K562 (cell line): ENCODE results near the gene RINT1. TPM values are rescaled to one million over a fixed set of nuclear protein-coding genes. Genes with fewer than 3 reads are reported as not detected.

ENCODE experiments used
- ATAC-seq: fragments of 200-7000 bp; cut with Tn5 transposase; 3 replicates; pipeline ENCODE4 v1.9.1; 2020; ENCODE audit warnings: moderate library complexity
- BruUV-seq: library from RNA; stranded (reverse); fragments of 400-500 nt; replicated peaks from 2 replicates; lab custom pipeline; 2021; lab: Mats Ljungman, UMichigan
- CTCF ChIA-PET: fragments of 300-600 bp; formaldehyde crosslinking; extraction: SDS; loops from one replicate; lab custom pipeline; 2021; ENCODE audit warnings: low intra/inter-chr PET ratio; lab: Yijun Ruan, JAX
- POLR2A ChIA-PET: fragments of 300-600, 350-650 bp; sonication (Branson Sonifier 250); formaldehyde crosslinking; extraction: SDS; loops from one replicate; lab custom pipeline; 2021; ENCODE audit warnings: antibody characterized with exemption, inconsistent platforms; lab: Yijun Ruan, JAX
- DNase-seq, 4 experiments: peaks; one replicate each; pipeline versions ENCODE4 v3.0.0 to v3.0.0-alpha.2; 2011 to 2018; ENCODE audit warnings: low spot score in 3 of 4, mixed read lengths in 3 of 4; ENCODE audit errors: extremely low read depth in 1 of 4
- FAIRE-seq: peaks from 2 replicates; lab custom pipeline; 2011; peaks lifted over from hg19 to GRCh38; lab: Jason Lieb, UNC
- H2AFZ ChIP-seq: 2 replicates; pipeline ENCODE4 v1.6.0; 2011; ENCODE audit warnings: low read depth, low read length, control low read depth, inconsistent platforms
- H3K27ac ChIP-seq: fragments of 200-600 bp; 3 replicates; pipeline ENCODE4 v1.8.0; 2011; ENCODE audit warnings: low read depth, mild to moderate bottlenecking, control low read depth, inconsistent platforms, low read length, moderate library complexity, mixed read lengths; ENCODE audit errors: extremely low read depth
- H3K27me3 ChIP-seq, 2 experiments: fragments of 300-600 bp in 1 of 2; 2 replicates in 1 of 2; 3 replicates in 1 of 2; pipeline versions ENCODE4 v1.6.0 to v1.8.0; 2011; ENCODE audit warnings: inconsistent platforms in 2 of 2, low read length in 2 of 2, mild to moderate bottlenecking in 1 of 2, mixed read lengths in 1 of 2, moderate library complexity in 1 of 2; ENCODE audit not compliant: control insufficient read depth in 2 of 2, insufficient read depth in 2 of 2
- H3K36me3 ChIP-seq: fragments of 300-600 bp; 3 replicates; pipeline ENCODE4 v1.8.0; 2011; ENCODE audit warnings: mild to moderate bottlenecking, low read length, inconsistent platforms; ENCODE audit not compliant: control insufficient read depth, insufficient read depth
- H3K4me1 ChIP-seq, 2 experiments: fragments of 200-600 bp in 1 of 2; replicated peaks in 1 of 2; 2 replicates in 1 of 2; 3 replicates in 1 of 2; pipeline versions ENCODE4 v1.5.1 to v1.8.0; 2011; ENCODE audit warnings: inconsistent platforms in 2 of 2, low read length in 2 of 2, mild to moderate bottlenecking in 1 of 2, mixed read lengths in 1 of 2, moderate library complexity in 1 of 2; ENCODE audit not compliant: control insufficient read depth in 2 of 2, insufficient read depth in 2 of 2
- H3K4me2 ChIP-seq: 2 replicates; pipeline ENCODE4 v1.6.1; 2011; ENCODE audit warnings: low read length, control low read depth, inconsistent platforms, mixed read lengths; ENCODE audit not compliant: insufficient read depth
- H3K4me3 ChIP-seq: fragments of 200-600 bp; sonication (generic), shearing (Covaris generic); 2 replicates; pipeline ENCODE4 v1.5.1; 2016; ENCODE audit warnings: control low read depth, inconsistent platforms
- H3K79me2 ChIP-seq: fragments of 200-600 bp; 3 replicates; pipeline ENCODE4 v1.8.0; 2011; ENCODE audit warnings: low read length, inconsistent platforms; ENCODE audit not compliant: control insufficient read depth, insufficient read depth
- H3K9ac ChIP-seq, 2 experiments: 2 replicates each; pipeline versions ENCODE4 v1.6.0 to v1.6.1; 2011; ENCODE audit warnings: low read depth in 2 of 2, low read length in 2 of 2, control low read depth in 1 of 2, inconsistent platforms in 1 of 2, mild to moderate bottlenecking in 1 of 2, mixed read lengths in 1 of 2; ENCODE audit not compliant: insufficient read depth in 1 of 2
- H3K9me1 ChIP-seq: one replicate; pipeline ENCODE4 v1.6.0; 2011; ENCODE audit warnings: inconsistent platforms, mild to moderate bottlenecking, low read length, moderate library complexity; ENCODE audit not compliant: control insufficient read depth, insufficient read depth
- H3K9me3 ChIP-seq: replicated peaks from 2 replicates; pipeline ENCODE4 v1.5.1; 2011; ENCODE audit warnings: low read depth, low read length, inconsistent platforms; ENCODE audit not compliant: control insufficient read depth, insufficient read depth
- H4K20me1 ChIP-seq: replicated peaks from 2 replicates; pipeline ENCODE4 v1.6.1; 2011; ENCODE audit warnings: low read length, inconsistent platforms, mixed read lengths; ENCODE audit not compliant: control insufficient read depth, insufficient read depth
- CTBP1 ChIP-seq: fragments of 450-650 bp; IDR thresholded peaks from 2 replicates; pipeline ENCODE4 v1.6.1; 2016; ENCODE audit warnings: borderline replicate concordance
- GABPB2 ChIP-seq: fragments of 250-450 bp; sonication (Bioruptor Pico); conservative IDR thresholded peaks from 2 replicates; pipeline ENCODE4 v1.5.1; 2021; ENCODE audit warnings: mild to moderate bottlenecking
- KDM1A ChIP-seq, 2 experiments: fragments of 450-650 bp; IDR thresholded peaks; 2 replicates each; pipeline ENCODE4 v1.6.1; 2016; ENCODE audit warnings: mild to moderate bottlenecking in 2 of 2
- MYNN ChIP-seq, 2 experiments: sonication (generic); formaldehyde crosslinking in 1 of 2; IDR thresholded peaks; 2 replicates each; pipeline versions ENCODE4 v1.5.0 to v1.6.1; 2016 to 2020; ENCODE audit warnings: antibody characterized with exemption in 1 of 2, missing genetic modification reagents in 1 of 2
- PHB2 ChIP-seq: fragments of 450-650 bp; IDR thresholded peaks from 2 replicates; pipeline ENCODE4 v1.6.1; 2017; ENCODE audit warnings: low read depth
- POLR2A ChIP-seq: fragments of 450-650 bp; conservative IDR thresholded peaks from 2 replicates; pipeline ENCODE4 v1.6.1; 2016
- POLR2AphosphoS5 ChIP-seq: IDR thresholded peaks from 2 replicates; pipeline ENCODE4 v1.6.1; 2011; ENCODE audit warnings: mild to moderate bottlenecking, low read depth, low read length, moderate library complexity; ENCODE audit not compliant: control insufficient read depth, insufficient read depth
- POLR2B ChIP-seq: fragments of 450-650 bp; IDR thresholded peaks from 2 replicates; pipeline ENCODE4 v1.6.1; 2018; ENCODE audit warnings: low read depth; ENCODE audit not compliant: partially characterized antibody
- PRMT5 ChIP-seq: sonication (generic); formaldehyde crosslinking; IDR thresholded peaks from 2 replicates; pipeline ENCODE4 v1.5.0; 2020; ENCODE audit warnings: missing genetic modification reagents
- SUPT5H ChIP-seq: fragments of 450-650 bp; IDR thresholded peaks from 2 replicates; pipeline ENCODE4 v1.6.1; 2016
- TOE1 ChIP-seq, 2 experiments: fragments of 450-650 bp in 1 of 2; sonication (generic) in 1 of 2; formaldehyde crosslinking in 1 of 2; IDR thresholded peaks; 2 replicates each; pipeline versions ENCODE4 v1.7.1 to v1.8.0; 2016 to 2022; ENCODE audit warnings: borderline replicate concordance in 2 of 2, mild to moderate bottlenecking in 2 of 2, antibody characterized with exemption in 1 of 2, inconsistent platforms in 1 of 2, low read depth in 1 of 2, missing genetic modification reagents in 1 of 2, moderate library complexity in 1 of 2
- ZBTB11 ChIP-seq, 3 experiments: fragments of 200-800 bp in 1 of 3; fragments of 250-450 bp in 1 of 3; fragments of 450-650 bp in 1 of 3; sonication (Bioruptor Pico) in 1 of 3; sonication (Bioruptor generic) in 1 of 3; formaldehyde crosslinking in 1 of 3; IDR thresholded peaks; 2 replicates each; pipeline versions ENCODE4 v1.6.1 to v1.8.0; 2016 to 2022; ENCODE audit warnings: mild to moderate bottlenecking in 2 of 3, missing genetic modification characterization in 2 of 3, missing compliant biosample characterization in 1 of 3, moderate library complexity in 1 of 3
- ZFPM2 ChIP-seq: fragments of 250-450 bp; sonication (Bioruptor Pico); IDR thresholded peaks from 2 replicates; pipeline ENCODE4 v1.5.1; 2022; ENCODE audit warnings: mild to moderate bottlenecking
- ZNF431 ChIP-seq: sonication (generic); formaldehyde crosslinking; IDR thresholded peaks from 2 replicates; pipeline ENCODE4 v1.8.0; 2022; ENCODE audit warnings: mild to moderate bottlenecking, missing genetic modification reagents
- ZNF589 ChIP-seq: fragments of 200-800 bp; sonication (Bioruptor generic); IDR thresholded peaks from 2 replicates; pipeline ENCODE4 v1.6.1; 2016; ENCODE audit warnings: low read depth, missing genetic modification characterization, missing compliant biosample characterization
- WGBS: fragments of 100-300 bp; shearing (Covaris generic); methylation state at CpG from one replicate; pipeline ENCODE4 v1.1.6; 2016; ENCODE audit warnings: low coverage, mixed read lengths; ENCODE audit not compliant: insufficient coverage; ENCODE audit errors: missing lambda C conversion rate; 5-methylcytosine and 5-hydroxymethylcytosine counted together
- in situ Hi-C: fragments of 300-500 bp; cut with MboI; formaldehyde crosslinking; loops from 4 replicates; pipeline ENCODE4 v1.15.0; 2018; ENCODE audit warnings: inconsistent platforms, mixed read lengths
- intact Hi-C: fragments of 100-400 bp; cut with micrococcal nuclease; formaldehyde crosslinking; loops from 2 replicates; pipeline ENCODE4 v1.14.2; 2022
- polyA plus RNA-seq, 8 experiments: library from polyadenylated mRNA; depleted of rRNA in 4 of 8; stranded (reverse) in 5 of 8; unstranded in 3 of 8; fragments of >200 nt; fragmentation: Nextera tagmentation in 2 of 8; fragmentation: Illumina TruSeq in 1 of 8; extraction: Ambion mirVana in 2 of 8; extraction: Trizol in 1 of 8; gene quantifications; 2 replicates each; pipeline versions ENCODE4 v1.2.1 to v1.2.3, GENCODE V29; 2011 to 2014; ENCODE audit warnings: inconsistent platforms in 1 of 8, missing spikeins in 1 of 8
- total RNA-seq, 7 experiments: library from RNA; depleted of rRNA in 6 of 7; stranded (reverse); fragments of >200 nt in 6 of 7; fragmentation: Illumina TruSeq in 2 of 7; extraction: Trizol in 2 of 7; gene quantifications; 2 replicates each; pipeline versions ENCODE4 v1.2.1 to v1.2.3, GENCODE V29; 2011 to 2021; ENCODE audit warnings: low replicate concordance in 1 of 7

Gene RINT1
- total and polyA plus RNA-seq, 9 of the 15 experiments (the other 6 are each of a cell fraction or from before 2014, with no cell fraction given): 21.3 to 74.3 (median 27.4) TPM

DNA sequence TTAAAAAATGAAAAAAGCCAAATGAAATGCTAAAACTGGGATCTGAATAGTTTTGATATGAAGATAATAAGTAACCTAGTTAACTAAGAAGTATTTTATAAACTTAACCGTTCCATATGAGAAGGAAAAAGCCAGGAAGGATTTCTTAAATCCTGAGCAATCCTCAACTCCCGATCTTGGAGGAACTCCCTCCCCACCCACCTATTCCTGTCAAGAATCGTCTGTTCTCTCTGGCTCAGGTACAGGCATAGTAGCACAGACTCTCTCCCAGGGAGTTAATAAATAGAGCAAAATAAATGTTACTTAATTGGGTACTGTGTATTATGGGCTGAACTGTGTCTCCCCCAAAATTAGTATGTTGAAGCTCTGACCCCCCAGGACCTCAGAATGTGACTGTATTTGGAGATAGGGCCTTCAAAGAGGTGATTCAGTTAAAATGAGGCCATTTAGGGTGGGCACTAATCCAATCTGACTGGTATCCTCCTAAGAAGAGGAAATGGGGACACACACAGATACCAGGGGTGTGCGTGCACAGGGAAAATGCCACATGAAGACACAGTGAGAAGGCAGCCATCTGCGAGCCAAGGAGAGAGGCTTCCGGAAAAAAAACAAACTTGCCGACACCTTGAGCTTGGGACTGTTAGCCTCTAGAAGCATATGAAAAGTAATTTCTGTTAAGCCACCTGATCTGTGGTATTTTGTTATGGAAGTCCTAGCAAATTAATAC, 38.6 kb upstream of the RINT1 start:
- FAIRE-seq: no peak
- H3K4me2 ChIP-seq: no peak overlapping the region

DNA sequence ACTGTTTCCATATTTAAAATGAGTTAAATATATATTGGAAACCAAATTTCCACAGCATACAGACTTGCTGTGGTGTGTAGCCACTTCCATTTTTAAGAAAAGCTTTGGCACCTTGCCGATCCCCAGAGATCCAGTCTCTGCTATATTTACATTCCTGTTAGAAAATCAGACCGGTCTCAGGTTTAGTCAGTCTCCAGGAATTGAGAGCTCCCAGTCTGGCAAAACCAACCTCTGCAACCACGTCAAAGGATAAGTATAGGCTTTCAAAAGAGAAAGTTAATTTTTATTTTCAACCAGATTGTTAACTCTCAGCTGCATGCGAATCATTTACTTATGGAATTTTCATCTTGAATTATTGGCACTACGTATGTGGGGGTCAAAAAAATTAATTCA, 38.1 kb upstream of the RINT1 start:
- ATAC-seq (no peak), DNase-seq (no peak), FAIRE-seq (no peak)
- no peak overlapping the region for H3K9ac ChIP-seq
- CTCF ChIA-PET: no interaction called here
- POLR2A ChIA-PET: interaction anchor here (0.8 to 1.1 kb wide), 2 partner anchors 9 to 11 kb away, joined by 3 read pairs; no protein-coding TSS in a partner anchor
- 0 out of 3 replicates have a peak, but pooled peaks cover 3% of the 10 kb centered on the region for H3K79me2 ChIP-seq
- H4K20me1 ChIP-seq: no peaks in the 10 kb centered on the region
- in situ Hi-C loops (no loop called here), intact Hi-C loops (no loop called here)
- H3K27me3 ChIP-seq: no peaks in the 10 kb centered on the region
- 97% methylated on average over 5 of the region's 5 CpGs for WGBS
- H2AFZ ChIP-seq: no peak overlapping the region
- peaks cover 77% of the 10 kb centered on the region for H3K36me3 ChIP-seq
- H3K27ac ChIP-seq: no peak overlapping the region
- H3K9me1 ChIP-seq: no peaks in the 10 kb centered on the region
- H3K9me3 ChIP-seq: no peaks in the 10 kb centered on the region
- BruUV-seq: no TSS peak
- H3K4me1 ChIP-seq: no peaks in the 10 kb centered on the region
- H3K4me3 ChIP-seq: no peak overlapping the region
- H3K4me2 ChIP-seq: no peak overlapping the region
- TF ChIP-seq ZFPM2 (CRISPR knock-in tag): no peak
- TF ChIP-seq ZNF589: no peak
- TF ChIP-seq PRMT5: no peak
- TF ChIP-seq ZBTB11 (CRISPR knock-in tag; IDR thresholded peaks at IDR 0.05): no peak
- TF ChIP-seq KDM1A (IDR thresholded peaks at IDR 0.05): no peak
- TF ChIP-seq TOE1 (IDR thresholded peaks at IDR 0.05; ENCODE audit: borderline replicate concordance): no peak
- TF ChIP-seq TOE1 (CRISPR knock-in tag; IDR thresholded peaks at IDR 0.05; ENCODE audit: borderline replicate concordance, low read depth): no peak
- no peak for TF ChIP-seq GABPB2
- no peak for TF ChIP-seq CTBP1

More for the DNA sequence above, 38.6 kb upstream of the RINT1 start:
- in situ Hi-C loops (no loop called here), intact Hi-C loops (no loop called here)
- peaks cover 0 to under 1% of the 10 kb centered on the region in 2 experiments; a peak in 2 of 5 replicates for H3K4me1 ChIP-seq
- H4K20me1 ChIP-seq: no peaks in the 10 kb centered on the region
- H3K27ac ChIP-seq: no peak overlapping the region
- peaks cover 76% of the 10 kb centered on the region for H3K36me3 ChIP-seq
- no peaks in the 10 kb centered on the region for H3K9me1 ChIP-seq
- CTCF ChIA-PET: no interaction called here
- POLR2A ChIA-PET: interaction anchor here (0.8 to 1.1 kb wide), 2 partner anchors 10 to 12 kb away, joined by 3 read pairs; no protein-coding TSS in a partner anchor
- BruUV-seq: no TSS peak
- H3K9ac ChIP-seq: no peak overlapping the region
- DNase-seq: no peak
- 0 out of 3 replicates have a peak, but pooled peaks cover 3% of the 10 kb centered on the region for H3K79me2 ChIP-seq
- 93% methylated on average over 7 of the region's 7 CpGs for WGBS
- H3K27me3 ChIP-seq: no peaks in the 10 kb centered on the region
- no peak for ATAC-seq
- TF ChIP-seq POLR2AphosphoS5: peak; percentile 49; the same call in 1 of the 2 replicates
- TF ChIP-seq PHB2: no peak
- TF ChIP-seq ZNF431 (CRISPR knock-in tag): no peak
- 0 out of 2 replicates have a peak, but pooled peaks have one; percentile 6 for TF ChIP-seq MYNN (IDR thresholded peaks at IDR 0.05)
- no peak for TF ChIP-seq MYNN (CRISPR knock-in tag; IDR thresholded peaks at IDR 0.05)
- TF ChIP-seq POLR2B: peak; percentile 20
- peak; percentile 39 for TF ChIP-seq POLR2A
- 0 out of 2 replicates have a peak, but pooled peaks have one; percentile 17 for TF ChIP-seq SUPT5H
- H2AFZ ChIP-seq: no peak overlapping the region
- no peak overlapping the region for H3K4me3 ChIP-seq
- no peaks in the 10 kb centered on the region for H3K9me3 ChIP-seq
